ENCODE measurements around the gene PRX.
A peak's percentile ranks its signal among the peaks of the same experiment; 100 is the strongest.
"Not testable (repeated sequence)": the region's sequence is repeated elsewhere in the genome, so short reads cannot be mapped to it uniquely, and the experiment has no call there.

The PRX gene

DNA sequence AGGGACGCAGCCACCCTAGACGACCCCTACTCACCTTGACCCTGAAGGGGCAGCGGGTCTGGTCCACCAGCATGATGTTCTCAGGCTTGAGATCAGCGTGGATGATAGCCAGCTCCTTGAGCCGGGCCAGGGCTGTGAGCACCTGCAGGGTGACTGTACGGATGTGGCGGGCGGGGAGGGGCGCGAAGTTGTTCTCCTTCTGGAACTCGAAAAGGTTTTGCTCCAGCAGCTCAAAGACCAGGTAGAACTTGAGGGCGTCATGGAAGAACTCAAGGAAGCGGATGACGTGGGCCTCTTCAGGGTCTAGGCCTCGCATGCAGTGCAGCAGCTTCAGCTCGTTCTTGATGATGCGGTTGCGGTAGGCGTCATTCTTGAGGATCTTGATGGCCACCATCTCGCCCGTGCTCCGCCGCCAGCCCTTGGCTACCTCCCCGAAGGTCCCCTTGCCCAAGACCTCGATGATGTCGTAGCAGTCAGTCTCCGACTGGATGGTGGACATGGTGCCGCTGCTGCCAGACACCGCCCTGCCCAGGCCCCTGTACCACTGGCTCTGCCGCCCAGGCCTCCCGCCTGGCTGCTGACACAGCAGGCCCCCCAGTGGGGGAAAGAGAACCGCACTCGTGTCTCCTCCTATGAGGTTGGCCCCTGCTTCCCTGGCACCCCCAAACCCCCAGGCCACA lies 23.6 kb downstream of the PRX start:
- no peak for DNase-seq

DNA sequence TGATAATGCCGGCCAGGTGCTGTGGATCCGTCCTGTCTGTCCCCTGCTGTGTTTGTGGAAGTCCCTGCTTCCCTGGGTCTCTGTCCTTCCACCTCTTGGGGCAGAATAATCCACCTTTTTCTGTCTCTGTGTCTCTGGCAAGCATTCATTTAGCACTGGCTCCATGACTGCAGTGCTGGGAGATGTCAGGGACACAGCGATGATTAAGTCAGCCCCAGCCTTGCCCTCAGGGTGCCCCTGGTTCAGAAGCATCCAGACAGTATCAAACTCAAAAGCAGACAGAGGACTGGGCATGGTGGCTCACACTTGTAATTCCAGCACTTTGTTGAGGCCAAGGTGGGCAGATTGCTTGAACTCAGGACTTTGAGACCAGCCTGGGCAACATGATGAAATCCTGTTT lies 24.7 kb downstream of the PRX start:
- no peak for DNase-seq

DNA sequence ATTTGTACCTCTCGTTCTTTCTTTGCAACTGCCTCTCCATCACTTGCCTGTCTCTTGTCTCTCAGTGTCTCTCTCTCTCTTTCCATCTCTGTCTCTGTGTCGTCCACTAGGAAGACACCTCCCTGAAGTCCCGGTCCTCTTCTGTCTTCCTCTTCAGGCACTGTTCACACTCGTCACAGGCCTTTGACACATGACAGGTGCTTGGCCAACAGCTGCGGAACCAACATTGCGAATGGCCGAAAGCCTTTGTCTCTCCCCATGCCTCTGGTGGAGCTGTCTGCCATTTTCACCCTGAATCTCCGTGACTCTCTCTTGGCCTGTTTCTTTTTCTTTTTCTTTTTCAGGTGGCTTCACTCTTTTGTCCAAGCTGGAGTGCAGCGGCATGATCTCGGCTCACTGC lies 26.0 kb downstream of the PRX start:
- no peak for DNase-seq

DNA sequence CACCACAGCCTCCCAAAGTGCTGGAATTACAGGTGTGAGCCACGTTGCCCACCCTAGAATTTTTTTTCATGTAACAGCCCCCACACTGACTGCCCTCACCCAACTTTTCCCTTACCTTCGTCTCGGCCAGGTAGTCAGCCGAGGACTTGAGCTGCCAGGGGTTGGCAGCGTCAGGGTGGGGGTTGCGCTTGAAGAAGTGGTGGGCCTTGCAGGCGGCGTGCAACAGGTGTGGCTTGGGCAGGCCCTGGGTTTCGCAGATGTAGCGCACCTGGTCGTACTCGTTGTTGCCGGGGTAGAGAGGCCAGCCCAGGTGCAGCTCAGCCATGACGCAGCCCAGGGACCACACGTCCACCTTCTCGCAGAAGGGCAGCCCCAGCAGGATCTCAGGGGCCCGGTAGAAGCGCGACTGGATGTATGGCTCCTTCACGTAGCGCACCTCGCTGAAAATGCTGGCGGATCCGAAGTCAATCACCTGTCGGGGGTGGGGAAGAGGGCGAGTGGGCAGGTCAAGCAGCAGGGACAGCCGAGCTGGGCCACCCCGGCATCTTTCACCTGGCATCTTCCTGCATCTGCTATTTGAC lies 29.4 kb downstream of the PRX start:
- DNase-seq = no peak

DNA sequence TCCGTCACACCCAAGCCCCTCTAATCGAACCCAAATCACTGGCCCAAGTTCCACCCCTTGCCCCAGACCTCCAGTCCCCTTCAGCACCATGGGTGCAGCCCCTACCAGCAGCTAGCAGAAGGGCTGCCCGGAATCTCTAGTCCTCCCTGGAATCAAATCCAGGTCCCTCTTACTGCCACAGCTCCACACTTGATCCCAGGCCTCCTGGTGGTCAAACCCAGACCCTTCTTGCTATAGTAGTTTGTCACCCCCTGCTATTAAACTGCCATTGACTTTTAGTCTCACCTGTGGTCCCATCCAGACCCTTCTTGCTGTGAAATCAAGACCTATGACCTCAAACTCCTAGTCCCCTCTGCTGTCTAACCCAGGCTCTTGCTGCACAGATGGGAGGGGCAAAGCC lies 31.9 kb downstream of the PRX start:
- no peak for DNase-seq

DNA sequence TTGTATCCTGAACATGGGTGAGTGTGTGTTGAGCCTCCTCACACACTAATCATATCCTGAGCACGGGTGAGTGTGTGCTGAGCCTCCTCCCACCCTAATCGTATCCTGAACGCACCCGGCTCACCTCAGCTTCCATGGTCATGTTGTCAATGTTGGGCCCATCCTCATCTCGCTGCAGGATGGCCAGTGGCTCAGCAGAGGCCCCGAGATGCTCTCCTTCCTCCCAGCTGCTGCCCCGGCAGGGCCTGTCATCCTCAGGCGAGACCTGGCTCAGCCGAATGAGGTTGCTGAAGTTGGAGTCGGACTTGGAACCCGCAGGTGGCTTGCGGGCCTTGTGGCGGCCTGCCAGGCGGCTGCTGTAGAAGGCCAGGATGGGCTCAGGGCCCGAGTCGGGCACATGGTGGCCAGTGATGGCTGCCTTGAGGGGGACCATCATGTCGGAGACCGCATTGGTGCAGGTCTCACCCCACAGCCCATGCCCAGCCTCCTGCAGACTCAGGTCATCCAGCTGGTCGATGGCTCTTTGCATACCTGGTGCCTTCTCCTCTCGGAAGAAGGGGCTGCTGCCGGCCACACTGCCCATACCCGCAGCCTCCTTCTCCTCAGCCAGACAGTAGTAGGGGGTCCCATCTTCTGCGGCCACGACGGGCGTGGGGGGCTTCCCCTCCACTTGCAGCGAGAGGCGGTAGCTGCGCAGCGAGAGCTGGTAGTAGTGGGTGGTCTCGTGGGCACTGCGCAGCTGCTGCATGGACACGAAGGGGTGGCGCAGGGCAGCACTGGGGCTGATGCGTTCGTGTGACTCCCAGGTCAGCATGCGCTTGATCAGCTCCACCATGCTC lies 32.8 kb downstream of the PRX start:
- DNase-seq = no peak

DNA sequence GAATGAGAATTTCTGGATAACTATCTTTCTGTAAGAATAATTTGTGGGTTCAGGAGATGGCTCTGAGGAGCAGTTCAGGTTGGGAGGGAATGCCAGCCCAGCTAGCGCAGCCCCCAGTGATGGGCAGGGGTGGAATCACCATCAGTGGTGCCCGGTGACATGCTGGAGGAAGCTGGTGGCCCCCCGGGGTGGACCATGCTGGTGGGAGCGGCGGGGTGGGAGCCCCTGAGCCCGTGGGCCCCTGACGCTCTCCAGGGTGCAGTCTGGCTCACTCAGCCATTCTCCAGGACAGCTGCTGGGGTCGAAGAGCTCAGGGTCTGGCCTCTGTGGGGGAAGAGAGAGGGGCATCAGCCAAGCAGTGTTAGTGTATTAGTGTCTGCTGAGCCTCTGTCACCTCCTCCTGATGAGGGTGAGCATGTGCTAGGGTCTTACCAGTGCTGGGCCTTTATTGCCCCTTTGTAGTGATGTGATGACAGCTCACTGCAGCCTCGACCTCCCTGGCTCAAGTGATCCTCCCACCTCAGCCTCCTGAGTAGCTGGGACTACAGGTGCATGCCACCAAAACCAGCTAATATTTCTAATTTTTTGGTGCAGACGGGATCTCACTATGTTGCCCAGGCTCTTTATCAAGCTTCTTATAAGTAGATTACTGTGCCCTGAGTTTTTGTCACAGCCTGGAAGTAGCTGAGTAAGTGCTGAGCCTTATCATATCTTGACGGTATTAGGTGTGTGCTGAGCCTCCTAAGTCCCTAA lies 33.6 kb downstream of the PRX start:
- DNase-seq = no peak

DNA sequence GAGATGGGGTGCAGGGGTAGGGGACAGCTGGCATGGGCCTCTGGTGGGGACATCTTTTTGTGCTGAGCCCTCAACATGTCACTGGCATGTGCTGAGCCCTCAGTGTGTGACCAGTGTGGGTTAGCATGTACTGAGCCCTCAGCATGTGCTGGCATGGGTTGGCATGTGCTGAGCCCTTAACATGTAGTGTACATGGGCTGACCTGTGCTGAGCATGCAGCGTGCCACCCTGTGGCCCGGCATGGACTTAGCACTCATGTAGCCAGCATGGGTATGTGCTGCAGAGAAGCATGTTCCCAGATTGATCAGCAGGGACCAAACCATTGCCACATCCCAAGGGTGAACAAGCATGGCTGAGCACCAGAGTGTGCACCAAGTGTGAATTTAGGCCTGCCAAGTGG lies 34.7 kb downstream of the PRX start:
- DNase-seq = no peak

DNA sequence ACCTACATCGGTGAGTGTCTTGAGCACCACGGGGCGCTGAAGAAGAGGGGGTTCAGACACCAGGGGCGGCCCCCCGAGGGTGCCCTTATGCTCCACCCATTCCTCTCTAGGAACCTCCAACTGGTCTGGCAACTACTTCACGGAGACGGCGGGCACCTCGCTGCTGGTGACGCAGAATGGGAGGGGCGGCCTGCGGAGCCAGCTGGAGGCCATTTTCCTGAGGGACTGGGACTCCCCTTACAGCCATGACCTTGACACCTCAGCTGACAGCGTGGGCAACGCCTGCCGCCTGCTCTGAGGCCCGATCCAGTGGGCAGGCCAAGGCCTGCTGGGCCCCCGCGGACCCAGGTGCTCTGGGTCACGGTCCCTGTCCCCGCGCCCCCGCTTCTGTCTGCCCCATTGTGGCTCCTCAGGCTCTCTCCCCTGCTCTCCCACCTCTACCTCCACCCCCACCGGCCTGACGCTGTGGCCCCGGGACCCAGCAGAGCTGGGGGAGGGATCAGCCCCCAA lies 35.2 kb downstream of the PRX start:
- DNase-seq = no peak

DNA sequence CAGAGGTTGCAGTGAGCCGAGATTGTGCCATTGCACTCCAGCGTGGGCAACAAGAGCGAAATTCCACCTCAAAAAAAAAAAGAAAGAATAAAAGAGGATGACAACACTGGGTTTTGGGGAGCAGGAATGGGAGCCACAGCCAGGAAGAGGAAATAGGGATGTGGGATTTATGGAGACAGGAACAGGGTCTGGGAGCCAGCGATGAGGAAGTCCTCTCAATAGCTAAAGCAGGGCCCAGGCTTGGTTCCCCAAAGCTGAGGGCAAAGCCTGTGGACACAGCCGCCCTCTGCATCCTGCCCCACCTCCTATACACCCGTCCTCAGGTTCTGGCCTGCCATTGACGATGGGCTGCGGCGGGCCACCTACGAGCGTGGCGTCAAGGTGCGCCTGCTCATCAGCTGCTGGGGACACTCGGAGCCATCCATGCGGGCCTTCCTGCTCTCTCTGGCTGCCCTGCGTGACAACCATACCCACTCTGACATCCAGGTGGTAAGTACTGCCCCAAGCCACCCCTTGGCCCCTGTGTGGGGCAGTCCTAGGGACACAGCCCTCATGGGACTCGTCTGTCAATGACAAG lies 36.8 kb downstream of the PRX start:
- no peak for DNase-seq

DNA sequence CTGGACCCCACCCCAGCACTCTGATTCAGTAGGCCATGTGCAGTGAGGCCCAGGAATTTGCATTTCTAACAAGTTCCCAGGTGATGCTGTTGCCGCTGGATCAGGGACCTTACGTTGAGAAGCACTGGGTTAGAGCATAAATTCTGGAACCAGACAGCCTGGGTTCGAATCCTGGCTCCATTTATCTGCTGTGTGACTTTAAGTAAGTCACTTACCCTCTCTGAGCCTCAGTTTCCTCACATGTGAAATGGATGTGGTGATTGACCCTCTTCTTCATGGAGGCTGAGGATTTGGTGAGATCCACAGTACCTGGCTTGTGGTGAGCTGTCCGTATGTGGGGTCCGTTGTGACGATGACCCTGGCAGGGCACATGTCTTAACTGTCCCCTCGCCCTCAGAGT lies 39.1 kb downstream of the PRX start:
- DNase-seq = no peak

DNA sequence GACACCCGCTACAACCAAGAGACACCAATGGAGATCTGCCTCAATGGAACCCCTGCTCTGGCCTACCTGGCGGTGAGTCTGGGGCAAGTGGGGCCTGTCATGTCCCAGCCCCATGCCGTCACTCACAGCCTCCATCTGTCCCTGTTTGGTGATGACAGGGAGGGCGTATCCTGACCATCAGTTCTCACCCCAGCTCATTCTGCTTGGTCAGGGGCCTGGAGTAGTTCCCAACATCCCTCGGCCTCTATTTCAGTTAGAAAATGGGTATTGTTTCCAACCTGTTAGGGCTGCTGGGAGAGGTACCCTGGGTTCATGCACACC lies 41.4 kb downstream of the PRX start:
- no peak for DNase-seq

DNA sequence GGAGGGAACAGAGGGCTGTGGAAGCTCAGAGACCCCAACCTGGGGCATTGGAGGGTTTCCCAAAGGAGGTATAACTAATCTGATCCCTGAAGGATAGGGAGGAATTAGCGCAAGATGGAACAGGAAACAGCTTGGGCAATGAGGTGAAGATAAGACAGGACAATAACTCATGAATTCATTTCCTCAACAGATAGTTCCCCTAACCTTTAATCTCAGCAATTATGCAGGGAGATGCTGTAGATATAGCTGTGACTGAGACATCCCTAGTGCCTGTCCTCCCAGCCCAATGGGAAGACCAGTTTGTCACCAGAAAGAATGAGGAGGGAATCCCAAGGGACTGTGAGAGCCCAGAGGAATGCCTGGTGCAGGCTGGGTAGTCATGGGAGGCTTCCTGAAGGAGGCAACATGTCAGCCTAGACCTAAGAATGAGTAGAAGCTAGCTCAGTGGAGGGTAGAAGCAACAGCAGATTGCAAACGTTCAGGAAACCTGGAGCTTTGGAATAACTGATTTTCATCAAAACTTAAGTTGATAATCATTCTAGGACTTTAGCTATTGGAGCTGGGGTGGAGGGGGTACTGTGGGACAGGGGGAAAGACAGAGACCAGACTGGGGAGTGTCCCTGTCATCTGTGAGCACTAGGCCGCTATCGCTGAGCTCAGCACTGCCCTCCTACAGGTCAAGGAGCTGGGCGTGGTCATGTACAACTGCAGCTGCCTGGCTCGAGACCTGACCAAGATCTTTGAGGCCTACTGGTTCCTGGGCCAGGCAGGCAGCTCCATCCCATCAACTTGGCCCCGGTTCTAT lies 42.0 kb downstream of the PRX start:
- peak; percentile 32 for DNase-seq

DNA sequence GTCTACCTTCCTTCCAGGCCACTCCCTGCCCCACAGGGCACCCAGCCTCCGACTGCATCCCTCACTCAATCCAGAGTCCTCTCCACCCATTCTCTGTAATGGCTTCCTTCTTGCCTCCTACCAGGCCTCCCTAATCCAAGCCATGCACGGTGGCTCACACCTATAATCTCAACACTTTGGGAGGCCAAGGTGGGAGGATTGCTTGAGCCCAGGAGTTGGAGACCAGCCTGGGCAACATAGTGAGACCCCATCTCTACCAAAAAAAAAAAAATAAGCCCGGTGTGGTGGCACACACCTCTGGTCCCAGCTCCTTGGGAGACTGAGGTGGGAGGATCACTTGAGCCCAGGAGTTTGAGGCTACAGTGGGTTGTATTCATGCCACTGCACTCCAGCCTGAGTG lies 42.9 kb downstream of the PRX start:
- not testable (repeated sequence) for DNase-seq

DNA sequence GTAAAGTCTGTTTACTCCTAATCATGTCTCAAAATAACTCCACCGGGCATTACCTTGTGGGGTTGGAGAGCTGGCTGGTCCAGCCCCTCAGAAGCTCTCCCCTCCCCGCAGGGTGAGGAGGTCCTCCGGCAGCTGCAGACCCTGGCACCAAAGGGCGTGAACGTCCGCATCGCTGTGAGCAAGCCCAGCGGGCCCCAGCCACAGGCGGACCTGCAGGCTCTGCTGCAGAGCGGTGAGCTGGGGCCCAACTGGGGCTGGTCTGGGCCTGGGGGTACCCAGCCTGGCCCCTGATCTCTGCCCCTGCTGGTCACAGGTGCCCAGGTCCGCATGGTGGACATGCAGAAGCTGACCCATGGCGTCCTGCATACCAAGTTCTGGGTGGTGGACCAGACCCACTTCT lies 43.4 kb downstream of the PRX start:
- no peak for DNase-seq

DNA sequence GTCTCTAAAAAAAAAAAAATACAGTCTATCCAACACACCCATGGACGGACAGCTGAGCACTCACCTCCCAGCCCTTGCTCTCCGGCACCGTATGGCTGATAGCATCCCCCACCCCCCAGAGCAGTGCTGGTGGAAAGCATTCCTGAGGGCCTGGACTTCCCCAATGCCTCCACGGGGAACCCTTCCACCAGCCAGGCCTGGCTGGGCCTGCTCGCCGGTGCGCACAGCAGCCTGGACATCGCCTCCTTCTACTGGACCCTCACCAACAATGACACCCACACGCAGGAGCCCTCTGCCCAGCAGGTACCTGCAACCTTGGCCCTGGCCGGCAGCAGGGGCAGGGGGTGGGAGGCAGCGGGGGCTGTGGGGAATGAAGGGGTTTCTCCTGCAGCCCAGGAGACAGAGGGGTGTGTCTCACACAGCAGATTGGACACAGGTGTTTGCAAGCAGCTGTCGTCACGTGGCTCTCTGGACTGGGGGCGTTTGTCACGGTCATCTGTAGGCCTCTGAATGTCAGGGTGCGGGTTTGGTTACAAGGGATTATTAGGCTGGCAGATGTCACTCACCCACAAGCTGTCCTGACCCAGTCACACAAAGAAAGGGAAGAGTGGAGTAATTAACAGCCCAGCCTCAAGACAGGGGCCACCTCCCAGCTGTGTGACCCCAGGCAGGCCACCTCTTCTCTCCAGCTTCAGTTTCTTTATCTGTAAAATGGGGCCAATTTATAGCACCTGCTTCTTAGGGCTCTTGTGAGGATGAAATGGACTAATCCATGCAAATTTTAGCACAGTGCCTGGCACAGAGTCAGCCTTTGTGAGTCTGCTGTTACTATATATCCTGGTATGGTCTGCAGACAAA lies 45.4 kb downstream of the PRX start:
- DNase-seq = no peak

DNA sequence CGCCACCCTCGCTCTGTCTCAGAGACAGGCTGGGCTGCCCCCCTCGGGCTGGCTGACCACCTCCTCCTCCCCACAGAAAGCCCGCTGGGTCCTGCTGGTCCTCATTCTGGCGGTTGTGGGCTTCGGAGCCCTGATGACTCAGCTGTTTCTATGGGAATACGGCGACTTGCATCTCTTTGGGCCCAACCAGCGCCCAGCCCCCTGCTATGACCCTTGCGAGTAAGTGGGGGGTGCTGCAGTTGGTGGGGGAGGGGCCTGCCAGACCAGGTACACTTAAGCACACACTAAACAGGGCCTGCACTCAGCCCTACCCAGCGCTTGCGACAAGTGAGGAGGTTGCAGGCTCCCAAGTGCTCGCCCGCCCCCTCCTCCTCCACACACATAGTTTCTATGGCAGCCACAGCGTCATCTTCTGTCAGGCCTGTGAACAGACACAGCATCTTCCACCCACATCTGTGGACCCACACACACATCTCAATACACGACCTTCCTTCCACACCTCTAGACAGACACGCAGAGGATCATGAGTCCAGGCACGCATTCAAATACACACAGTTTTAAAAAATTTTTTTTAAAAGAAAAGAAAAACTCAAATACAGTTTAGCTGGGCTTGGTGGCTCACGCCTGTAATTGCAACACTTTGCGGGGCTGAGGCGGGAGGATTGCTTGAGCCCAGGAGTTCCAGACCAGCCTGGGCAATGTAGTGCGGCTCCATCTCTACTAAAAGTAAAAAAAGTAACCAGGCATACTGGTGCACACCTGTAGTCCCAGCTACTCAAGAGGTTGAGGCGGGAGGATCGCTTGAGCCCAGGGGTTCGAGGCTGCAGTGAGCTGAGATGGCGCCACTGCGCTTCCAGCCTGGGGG lies 46.2 kb downstream of the PRX start:
- DNase-seq = peak; percentile 29

DNA sequence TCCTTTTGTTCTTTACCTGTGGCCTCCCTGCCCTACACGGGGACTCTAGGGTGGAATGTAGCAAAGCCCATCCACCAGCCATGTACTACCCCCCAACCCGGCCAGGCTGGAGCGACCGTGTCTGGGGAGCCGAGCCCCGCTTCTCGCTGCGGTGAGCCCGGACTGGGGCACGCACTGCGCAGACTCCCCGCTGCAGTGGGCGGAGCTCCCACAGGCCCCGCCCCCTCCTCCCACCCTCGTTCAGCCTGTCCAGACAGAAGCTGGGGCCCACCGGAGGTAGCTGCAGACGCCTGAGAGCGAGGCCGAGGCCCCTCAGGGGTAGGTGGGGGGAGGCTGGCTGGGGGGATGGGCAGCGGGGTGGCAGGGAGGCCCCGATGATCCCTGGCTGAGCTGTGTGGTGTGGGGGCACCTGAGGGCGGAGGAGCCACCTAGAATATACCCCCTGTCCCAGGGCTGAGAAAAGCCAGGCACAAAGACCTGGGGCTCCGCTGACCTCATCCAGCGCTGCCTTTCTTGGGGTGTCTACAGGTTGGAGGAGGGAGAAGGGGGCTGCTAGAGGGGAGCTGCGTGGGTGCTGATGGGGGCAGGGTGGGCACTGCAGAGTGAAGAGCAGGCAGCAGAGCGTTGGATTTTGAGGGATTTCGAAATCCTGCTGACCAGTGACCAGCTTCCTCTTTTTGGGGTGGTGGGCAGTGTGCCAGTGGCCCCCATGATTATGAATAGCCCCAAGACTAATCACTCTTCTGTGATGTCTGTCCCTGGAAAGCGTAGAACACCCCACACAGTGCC lies 47.4 kb downstream of the PRX start:
- DNase-seq = peak; percentile 88

DNA sequence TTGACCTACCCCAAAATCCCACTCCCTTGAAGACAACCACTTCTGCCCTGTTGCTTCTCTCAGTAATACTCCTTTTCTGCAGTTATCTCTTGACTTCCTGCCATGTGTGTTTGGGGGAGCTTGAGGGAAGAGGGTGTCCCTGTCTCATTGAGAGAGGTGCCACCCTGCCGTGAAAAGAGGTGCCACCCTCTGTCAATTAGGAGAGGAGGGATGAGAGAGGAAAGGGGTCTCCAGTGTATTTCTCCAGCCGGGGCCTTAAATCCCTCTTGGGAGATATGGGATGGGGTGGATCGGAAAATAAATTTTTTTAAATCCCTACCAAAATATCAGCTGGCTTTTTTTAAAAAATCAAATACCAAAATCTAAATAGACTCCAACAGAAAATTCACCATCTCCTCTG lies 48.2 kb downstream of the PRX start:
- DNase-seq = peak; percentile 37
